NCI-H2081 (cell line): ENCODE measurements around the gene STK4.

Source experiments
- DNase-seq, 2 experiments: peaks; one replicate each; lab custom pipeline; 2025; lab: John Stamatoyannopoulos, UW

The STK4 gene

GRCh38 chr20:45087097-45087790 is 120.9 kb downstream of the STK4 start:
- DNase-seq: no peak

GRCh38 chr20:45087814-45088213 is 121.5 kb downstream of the STK4 start:
- DNase-seq: no peak

- no peak for DNase-seq
Measured at GRCh38 chr20:45088247-45088646, 121.9 kb downstream of the STK4 start.

- DNase-seq: no peak
Measured at GRCh38 chr20:45090481-45090880, 124.2 kb downstream of the STK4 start.

- no peak for DNase-seq
Measured at GRCh38 chr20:45091366-45091765, 125.1 kb downstream of the STK4 start.

- DNase-seq: no peak
Measured at GRCh38 chr20:45092898-45093297, 126.6 kb downstream of the STK4 start.

- no peak for DNase-seq
Measured at GRCh38 chr20:45094201-45094600, 127.9 kb downstream of the STK4 start.

GRCh38 chr20:45094864-45095574 is 128.7 kb downstream of the STK4 start:
- DNase-seq: no peak

- peak; percentile 27 to 41 for DNase-seq
Measured at GRCh38 chr20:45095805-45096238, 129.5 kb downstream of the STK4 start.

GRCh38 chr20:45096781-45097180 is 130.5 kb downstream of the STK4 start:
- DNase-seq: no peak

GRCh38 chr20:45097485-45098102 is 131.3 kb downstream of the STK4 start:
- DNase-seq: no peak

GRCh38 chr20:45098103-45098773 is 131.9 kb downstream of the STK4 start:
- DNase-seq: no peak

- no peak for DNase-seq
Measured at GRCh38 chr20:45100563-45101245, 134.4 kb downstream of the STK4 start, which contains the start of gene KCNS1. Gene KCNS1, minus strand, starts transcription at chr20:45101127. Its CDS starts 1,891 bp downstream, at chr20:45099236.

- DNase-seq: no peak
Measured at GRCh38 chr20:45101333-45101850, 135.1 kb downstream of the STK4 start.

- DNase-seq: no peak
Measured at GRCh38 chr20:45103072-45103471, 136.8 kb downstream of the STK4 start.

- no peak for DNase-seq
Measured at GRCh38 chr20:45104786-45105185, 138.5 kb downstream of the STK4 start.

GRCh38 chr20:45105317-45105716 is 139.0 kb downstream of the STK4 start:
- DNase-seq: no peak

GRCh38 chr20:45109634-45110033 is 143.3 kb downstream of the STK4 start:
- no peak for DNase-seq

- no peak for DNase-seq
Measured at GRCh38 chr20:45110301-45110700, 144.0 kb downstream of the STK4 start.

GRCh38 chr20:45111285-45111684 is 145.0 kb downstream of the STK4 start:
- no peak for DNase-seq

GRCh38 chr20:45111799-45112471 is 145.6 kb downstream of the STK4 start:
- peak in 1 of 2 experiments; percentile 10 for DNase-seq
